ENCODE data around the gene TSC22D3. TPM values are rescaled to one million over a fixed set of nuclear protein-coding genes. Genes with fewer than 3 reads are reported as not detected.
A peak's percentile ranks its signal among the peaks of the same experiment; 100 is the strongest.

The TSC22D3 gene
- total RNA-seq, 1 donor from 2014 or later: 66.4 TPM

DNA sequence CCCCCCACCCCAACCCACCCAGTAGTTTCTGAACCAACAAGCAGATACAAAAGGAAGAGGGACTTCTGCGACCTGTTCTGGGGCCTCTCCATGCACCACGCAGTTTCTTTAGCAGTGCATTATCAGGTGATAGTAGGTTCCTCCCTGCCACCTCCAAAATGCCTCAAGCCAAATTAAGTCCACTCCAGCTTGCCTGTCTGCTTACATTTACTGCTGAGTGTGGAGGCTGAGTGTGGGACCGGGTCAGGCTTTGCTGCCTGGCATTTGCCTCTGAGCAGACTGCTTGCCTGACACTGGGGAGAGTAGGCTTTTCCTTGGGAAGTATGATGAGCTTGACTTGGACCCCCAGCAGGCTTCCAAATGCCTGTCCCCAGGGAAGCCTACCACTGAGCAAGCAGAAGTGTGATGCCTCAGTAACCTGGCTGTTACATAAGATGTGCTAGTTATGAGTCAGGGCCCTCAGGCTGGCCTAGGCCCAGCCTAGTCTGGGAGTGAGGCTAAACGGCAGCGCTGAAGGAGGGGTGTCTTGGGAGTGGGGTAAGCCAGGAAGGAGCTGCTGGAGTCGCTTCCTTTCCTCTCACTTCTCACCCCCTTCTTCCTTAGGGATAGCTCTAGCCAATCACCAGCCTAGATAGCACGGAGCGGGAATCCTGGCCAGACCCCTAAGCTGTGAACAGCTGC, 9.0 kb downstream of the TSC22D3 start:
- ATAC-seq (ENCODE audit: poor library complexity): peak; percentile 90
- intact Hi-C loops (cut with DNase I): no loop called here

DNA sequence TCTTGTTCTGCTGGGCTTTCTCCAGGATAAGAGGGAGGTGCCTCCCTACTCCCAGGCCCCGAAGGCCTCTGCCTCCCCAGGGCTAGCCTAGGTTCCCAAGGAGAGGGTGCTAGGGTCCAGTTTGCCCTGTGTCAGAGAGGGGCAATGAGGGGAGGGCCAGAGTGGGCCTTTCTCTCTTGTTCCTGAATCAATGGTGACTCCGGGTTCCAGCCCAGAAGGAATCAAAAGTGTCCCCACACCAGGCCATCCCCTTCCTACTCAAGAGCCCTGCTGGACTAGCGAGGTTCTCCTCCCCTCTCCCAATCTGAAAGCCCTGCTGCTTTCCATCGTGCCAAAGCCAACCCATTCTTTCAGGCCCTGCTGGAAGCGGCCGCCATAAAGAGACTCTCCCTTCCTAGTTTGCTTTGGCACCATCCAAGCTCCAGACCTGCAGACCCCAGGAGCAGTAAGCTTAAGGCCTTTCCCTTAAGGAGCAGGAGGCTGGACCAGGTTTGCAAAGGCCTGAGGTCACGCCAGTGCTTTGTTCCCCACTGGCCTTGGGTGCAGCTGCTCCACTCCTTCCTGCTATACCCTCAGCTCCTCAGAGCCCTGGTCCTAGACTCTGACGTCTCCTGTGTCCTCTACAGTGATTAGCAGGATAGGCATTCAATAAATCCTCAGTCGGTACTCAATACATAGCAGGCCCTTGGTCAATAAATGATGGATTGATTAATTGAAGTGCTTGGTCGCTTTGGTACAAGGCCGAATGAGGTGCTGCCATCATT, 10.6 kb downstream of the TSC22D3 start:
- DNase-seq (no peak), ATAC-seq (ENCODE audit: poor library complexity) (no peak)
- intact Hi-C loops (cut with DNase I): no loop called here

More for the DNA sequence above, 9.0 kb downstream of the TSC22D3 start:
- DNase-seq: peak; percentile 69

DNA sequence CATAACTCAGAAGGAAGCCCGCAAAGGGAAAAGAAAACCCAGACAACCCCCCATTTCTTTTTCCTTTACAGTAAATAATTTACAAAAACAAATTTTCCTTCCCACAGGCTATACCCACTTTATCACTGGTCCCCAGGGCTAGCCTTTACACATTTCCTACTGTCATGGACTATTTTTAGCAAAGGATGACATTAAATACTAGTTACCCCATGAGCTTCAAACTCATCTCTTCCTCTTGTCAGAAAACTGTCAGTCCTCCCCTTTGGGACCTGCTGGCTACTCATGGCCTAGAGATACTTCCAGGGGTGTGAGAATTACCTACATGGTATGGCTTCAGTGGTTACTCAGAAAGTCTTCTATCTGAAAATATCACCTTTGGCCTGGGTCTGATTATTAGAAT, 11.9 kb downstream of the TSC22D3 start:
- no peak for DNase-seq
- no peak for ATAC-seq (ENCODE audit: poor library complexity)
- intact Hi-C loops (cut with DNase I): no loop called here

DNA sequence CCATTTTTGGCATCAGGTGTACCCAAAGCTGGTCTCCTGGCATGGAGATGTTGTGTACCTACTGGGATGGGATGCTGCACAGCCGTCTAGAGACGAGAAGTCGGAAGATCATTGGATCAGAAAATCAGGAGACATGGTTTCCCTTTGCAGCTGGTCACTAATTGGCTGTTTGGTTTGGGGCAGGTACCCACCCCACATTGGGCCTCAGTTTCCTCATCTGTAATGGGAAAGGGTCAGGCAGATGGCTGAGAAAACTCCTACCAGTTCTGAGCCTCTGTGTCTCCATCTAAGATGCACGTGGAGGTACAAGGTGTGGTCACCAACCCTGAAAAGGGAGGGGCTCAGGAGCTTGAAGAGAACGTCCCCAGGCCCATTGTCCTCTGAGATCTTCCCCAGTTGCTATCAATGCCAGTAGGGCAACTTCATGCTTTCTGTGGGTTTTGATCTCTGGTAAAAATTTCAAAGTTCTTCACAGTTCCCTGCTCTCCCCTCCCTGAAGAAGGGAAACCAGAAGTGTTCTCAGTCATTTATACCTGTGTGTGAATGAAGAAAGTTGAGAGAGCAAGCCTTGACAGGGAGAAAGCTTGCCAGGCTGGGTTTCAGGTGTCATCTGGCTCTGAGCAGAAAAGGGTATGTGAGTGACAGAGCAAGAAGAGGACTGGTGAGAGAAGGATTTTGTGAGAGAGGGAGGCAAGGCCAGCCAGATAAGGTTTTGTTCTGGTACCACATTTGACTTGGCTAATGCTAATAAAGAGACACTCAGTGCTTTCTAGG, 15.1 kb downstream of the TSC22D3 start:
- ATAC-seq (ENCODE audit: poor library complexity): no peak
- DNase-seq: no peak
- intact Hi-C loops (cut with DNase I): no loop called here

DNA sequence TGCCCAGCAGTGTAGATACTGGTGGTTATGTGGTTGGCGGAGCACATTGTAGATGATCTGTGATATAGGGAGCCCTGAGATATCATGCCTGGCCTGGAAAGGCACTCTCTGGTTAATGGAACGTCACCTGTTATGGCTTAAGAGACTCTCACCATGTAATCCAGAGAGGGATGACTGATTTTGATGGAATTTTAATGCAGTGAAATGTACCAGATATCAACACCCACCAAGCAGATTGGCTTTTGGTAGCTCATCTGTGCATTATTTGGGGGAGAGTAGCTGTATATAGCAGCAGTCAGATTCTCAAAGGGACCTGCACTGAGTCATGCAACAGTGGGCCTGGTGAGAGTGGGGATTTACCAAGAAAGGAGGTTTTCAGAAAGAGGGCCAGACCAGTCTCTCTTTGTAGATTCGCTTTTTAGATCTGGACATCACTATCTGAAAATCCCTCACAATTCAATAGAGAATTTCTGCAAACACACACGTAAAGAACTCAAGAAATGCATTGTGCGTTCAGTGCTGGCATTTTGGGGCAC, 17.3 kb downstream of the TSC22D3 start:
- DNase-seq (no peak), ATAC-seq (ENCODE audit: poor library complexity) (no peak)
- intact Hi-C loops (cut with DNase I): no loop called here

DNA sequence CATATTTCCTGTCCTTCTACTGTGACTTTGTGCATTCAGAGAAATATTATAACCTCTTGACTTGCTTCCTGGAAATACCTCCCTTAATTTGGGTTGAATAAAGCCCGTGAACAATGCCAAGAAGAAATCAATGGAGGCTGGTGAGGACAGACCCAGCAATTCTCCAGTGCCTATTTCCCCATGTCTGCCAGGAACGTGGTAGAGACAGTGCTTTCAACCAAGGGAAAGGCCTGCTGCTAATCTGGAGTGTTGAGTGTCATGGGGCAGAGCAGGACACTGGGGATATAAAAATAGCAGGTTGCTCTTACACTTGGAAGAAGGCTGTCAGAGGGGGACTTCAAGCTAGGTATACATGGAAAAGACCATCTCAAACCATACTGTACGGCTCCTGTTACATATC, 19.9 kb downstream of the TSC22D3 start:
- intact Hi-C loops (cut with DNase I): no loop called here
- ATAC-seq (ENCODE audit: poor library complexity): peak; percentile 89
- DNase-seq: no peak

DNA sequence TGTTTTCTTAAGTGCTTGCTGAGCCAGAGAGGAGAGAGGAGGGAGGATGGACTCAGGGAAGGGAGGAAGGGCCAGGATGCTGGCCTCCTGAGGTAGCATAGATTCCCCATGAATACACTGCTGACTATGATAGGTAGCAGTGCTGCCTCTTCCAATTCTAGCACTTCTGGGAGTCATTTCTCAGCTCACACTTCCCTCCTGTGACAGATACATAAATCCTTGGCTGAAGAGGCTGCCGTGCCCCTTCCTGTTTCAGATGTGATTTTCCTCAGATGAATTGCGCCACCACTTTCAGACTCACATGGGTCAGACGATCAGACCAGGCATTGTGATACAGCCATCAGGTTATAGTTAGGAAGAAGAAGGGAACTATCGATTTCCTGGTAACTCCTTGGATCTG, 22.4 kb downstream of the TSC22D3 start:
- intact Hi-C loops (cut with DNase I): no loop called here
- ATAC-seq (ENCODE audit: poor library complexity): peak; percentile 47

DNA sequence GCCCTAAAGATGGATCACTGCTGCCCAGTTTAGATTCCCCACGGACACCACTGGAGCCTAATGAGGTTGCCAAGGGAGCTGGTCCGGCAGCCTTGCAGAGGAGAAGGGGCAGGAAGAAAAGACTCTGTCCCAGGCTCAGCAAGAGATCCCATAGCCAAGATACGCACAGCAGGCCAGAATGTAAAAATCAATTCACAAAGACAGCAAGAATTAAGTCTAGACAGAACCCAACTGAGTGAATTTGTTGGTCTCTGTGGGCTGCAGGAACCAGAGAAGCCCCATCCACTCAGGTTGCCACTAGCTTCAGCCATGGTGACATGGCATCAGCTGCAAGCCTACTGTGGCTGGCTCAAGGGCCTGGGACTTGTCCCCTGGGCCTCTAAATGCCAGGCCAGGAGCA, 22.9 kb downstream of the TSC22D3 start:
- intact Hi-C loops (cut with DNase I): no loop called here
- no peak for ATAC-seq (ENCODE audit: poor library complexity)
- DNase-seq: no peak

More for the DNA sequence above, 22.4 kb downstream of the TSC22D3 start:
- DNase-seq: no peak

DNA sequence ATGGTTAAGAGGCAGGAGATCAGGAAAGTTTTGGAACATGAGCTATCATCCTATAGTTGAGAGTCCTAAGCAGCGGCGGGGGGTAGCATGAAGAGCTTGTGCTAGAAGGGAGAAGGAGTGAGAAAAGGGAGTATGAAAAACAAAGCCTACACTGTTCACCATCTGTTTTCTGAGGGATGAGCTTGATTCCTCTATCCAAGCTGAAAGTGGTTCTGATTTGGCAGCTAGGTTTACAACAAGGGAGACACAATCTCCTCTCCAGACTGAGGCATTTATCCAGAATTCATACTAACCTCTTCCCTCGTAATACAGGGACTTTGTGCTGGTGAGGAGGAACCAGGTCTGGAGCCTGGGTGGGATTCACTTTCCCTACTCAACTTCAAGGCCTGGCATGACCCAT, 23.5 kb downstream of the TSC22D3 start:
- DNase-seq (no peak), ATAC-seq (ENCODE audit: poor library complexity) (no peak)
- intact Hi-C loops (cut with DNase I): no loop called here

DNA sequence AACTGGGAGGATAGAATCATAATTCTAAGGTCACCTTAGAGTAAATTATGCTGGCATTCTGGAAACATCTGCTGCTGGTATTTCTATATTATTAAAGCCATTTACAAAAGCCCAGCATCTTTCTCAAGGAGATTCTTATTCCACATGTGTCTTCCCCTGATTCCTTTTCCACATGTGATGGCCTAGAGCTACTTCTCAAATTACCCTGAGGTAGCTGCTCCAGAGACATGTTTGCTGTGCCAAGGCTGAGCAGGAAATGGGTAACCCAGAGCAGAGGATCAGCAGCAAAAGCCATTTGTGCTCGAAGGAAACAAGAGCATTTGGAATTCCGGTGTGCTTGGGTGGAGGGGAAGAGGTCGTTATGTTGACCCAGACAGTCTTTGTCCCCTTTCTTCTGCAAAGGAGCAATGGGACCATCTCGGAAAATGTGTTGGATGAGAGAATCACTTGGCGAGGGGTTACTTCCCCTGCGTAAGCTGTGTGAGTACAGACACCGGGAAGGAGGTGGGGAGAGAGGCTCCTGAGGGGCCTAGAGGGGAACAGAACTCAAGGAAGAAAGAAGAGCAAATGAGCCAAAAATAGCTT, 24.6 kb downstream of the TSC22D3 start:
- intact Hi-C loops (cut with DNase I): no loop called here
- no peak for DNase-seq
- no peak for ATAC-seq (ENCODE audit: poor library complexity)

DNA sequence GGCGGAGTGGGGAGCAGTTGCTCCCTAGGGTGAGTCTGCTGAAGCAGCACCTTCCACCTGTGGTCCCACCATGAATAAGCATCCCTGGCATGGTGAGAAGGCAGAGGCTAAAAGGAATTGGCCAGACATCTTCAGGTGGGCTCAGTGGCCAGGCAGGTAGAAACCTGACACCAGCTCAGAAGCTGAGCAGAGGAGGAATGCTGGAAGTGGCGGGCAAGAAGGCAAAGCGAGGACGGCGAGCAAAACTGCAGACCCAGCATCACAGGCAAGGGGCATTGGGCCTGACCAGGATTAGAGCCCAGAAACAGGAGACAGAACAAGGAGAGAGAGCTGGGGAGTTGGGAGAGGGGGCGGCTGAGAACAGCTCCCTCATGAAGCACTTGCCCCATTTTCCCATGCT, 25.3 kb downstream of the TSC22D3 start:
- ATAC-seq (ENCODE audit: poor library complexity) (no peak), DNase-seq (no peak)
- intact Hi-C loops (cut with DNase I): no loop called here

DNA sequence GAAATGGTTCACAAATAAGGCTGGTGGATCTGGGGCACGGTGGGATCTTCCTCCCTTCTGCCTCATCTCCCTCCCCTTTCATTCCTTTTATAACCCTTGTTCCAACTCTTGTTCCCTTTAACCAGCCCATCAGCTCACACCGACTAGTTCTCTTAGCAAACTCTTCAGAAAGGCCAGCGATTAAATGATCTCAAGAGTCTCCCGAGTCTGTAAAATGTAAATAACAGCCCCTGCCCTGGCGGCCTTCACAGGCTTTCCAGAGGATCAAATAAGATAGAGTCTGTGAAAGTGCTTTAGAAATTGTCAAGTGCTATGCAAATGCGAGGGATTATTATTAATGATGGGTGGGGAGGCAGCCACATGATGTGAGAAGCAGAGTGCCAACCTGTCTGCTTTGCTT, 27.1 kb downstream of the TSC22D3 start:
- ATAC-seq (ENCODE audit: poor library complexity): no peak
- no peak for DNase-seq
- intact Hi-C loops (cut with DNase I): no loop called here

DNA sequence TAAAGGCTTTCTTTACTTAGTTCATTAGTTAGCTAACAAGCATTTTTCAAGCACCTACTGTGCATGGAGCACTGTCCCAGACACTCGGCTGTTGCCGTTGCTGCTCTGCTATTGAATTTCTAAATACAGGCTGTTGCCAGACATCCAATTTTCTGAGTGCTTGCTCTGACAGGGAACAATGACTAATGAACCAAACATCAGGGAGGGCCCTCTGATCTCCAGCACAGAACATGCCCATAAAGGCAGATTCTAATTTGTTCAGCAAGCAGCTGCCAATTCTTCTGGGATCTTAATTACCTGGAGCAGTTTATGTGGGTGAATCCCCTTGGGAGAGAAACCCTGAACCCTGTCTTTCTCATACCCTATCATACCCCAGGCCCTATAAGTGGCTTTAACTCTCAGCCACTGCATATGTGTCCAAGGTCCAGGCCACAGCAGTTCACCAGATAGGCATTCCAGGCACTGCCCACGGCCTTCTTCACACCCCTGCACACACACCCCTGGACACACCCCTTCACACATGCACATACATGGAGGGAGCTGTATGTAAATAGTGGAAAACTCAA, 27.9 kb downstream of the TSC22D3 start:
- no peak for DNase-seq
- peak; percentile 82 for ATAC-seq (ENCODE audit: poor library complexity)
- intact Hi-C loops (cut with DNase I): no loop called here

DNA sequence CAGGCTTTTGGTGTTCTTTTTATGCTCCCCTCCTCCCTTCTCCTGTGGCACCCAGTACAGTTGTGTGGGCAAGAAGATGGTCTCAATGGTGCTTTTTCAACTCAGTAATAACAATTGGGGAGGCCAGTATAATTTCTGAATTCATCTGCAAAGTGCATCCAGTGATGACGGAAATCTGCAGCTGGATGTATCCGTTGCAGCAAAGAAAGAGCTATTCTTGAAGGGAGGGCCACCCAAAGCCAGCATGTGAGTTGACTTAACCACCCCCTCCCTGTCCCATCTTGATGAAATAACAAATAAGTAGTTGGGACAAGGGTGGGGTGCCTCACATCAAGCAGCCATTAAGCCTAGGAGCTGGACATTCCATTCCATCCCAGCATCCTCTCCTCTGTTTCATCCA, 30.7 kb downstream of the TSC22D3 start:
- intact Hi-C loops (cut with DNase I): no loop called here
- ATAC-seq (ENCODE audit: poor library complexity) (no peak), DNase-seq (no peak)

DNA sequence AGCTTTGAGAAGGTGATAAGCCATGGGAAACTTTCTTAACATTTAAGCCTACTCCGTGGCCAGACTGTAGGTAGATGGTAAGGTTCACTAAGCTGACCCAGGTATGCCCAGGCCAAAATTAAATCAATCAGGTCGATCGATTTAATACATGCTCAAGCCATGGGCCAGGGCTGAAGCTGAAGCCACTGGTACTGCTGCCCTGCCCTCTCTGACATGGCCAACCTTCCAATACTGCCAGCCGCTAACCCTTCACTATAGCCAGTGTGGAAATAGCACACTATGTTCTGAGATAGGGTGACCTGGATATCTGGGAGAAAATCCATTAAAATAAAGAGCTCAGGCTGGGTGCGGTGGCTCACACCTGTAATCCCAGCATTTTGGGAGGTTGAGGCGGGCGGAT, 31.6 kb downstream of the TSC22D3 start:
- no peak for ATAC-seq (ENCODE audit: poor library complexity)
- intact Hi-C loops (cut with DNase I): no loop called here

DNA sequence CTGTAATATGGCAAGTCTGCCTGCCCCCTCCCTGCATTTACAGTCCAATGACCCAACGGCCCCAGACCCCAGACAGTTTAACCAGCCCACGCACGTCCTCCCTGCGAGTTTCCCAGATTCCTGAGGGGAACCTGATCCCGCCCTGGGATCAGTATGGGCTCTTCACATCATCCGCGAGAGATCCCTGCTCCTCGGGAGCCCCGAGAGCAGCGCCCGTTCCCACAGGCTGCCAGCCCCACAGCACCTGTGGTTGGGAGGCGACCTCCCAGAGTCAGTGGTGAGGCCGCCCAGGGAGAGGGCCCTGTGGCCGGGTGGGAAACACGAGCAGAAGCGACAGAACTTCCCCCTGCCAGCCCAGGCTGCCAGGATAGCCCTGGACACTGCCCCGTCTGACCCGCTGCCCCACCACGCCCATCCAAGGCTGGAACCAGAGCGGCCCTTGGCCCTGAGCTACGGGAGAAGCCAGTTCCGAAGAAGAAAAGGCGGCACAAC, 32.8 kb downstream of the TSC22D3 start:
- ATAC-seq (ENCODE audit: poor library complexity) (peak; percentile 1), DNase-seq (peak; percentile 50)
- intact Hi-C loops (cut with DNase I): no loop called here

More for the DNA sequence above, 31.6 kb downstream of the TSC22D3 start:
- no peak for DNase-seq

DNA sequence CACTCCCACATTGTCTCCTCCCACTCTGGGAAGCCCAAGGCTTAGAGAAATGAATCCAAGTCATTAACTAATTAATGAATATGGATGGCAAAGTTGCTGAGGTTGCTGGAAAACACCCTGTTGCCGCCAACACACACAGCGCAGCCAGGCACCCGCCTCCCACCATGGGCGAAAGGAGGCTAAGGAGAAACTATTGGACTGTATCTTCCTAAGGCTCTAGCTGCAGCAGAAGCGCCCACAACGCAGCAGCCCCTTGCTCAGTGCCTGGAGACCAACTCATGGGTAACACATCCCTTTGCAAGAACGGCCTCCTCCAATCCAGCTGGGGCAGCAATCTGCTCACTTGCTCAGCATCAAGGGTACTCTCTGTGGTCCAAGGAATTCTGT, 34.2 kb downstream of the TSC22D3 start:
- intact Hi-C loops (cut with DNase I): no loop called here
- DNase-seq: no peak
- no peak for ATAC-seq (ENCODE audit: poor library complexity)

DNA sequence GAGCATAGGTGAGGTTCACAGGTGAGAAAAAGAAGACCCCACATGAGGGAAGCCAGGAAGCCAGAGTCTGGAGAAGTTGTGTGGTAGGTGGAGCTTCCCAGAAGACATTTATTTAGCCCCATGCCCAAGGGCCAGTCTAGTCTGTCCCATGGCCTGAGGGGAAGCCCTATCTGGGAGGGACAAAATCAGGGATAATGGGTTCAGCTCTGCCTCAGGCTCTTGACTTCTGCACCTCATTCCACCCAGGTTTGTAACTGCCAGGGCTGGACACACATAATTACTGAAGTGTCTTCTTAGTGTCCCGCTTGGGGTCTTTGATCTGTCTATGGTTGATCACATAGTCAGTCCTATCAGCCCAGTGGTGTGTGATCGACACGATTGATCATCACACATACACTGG, 36.0 kb downstream of the TSC22D3 start:
- intact Hi-C loops (cut with DNase I): no loop called here
- DNase-seq (no peak), ATAC-seq (ENCODE audit: poor library complexity) (no peak)

DNA sequence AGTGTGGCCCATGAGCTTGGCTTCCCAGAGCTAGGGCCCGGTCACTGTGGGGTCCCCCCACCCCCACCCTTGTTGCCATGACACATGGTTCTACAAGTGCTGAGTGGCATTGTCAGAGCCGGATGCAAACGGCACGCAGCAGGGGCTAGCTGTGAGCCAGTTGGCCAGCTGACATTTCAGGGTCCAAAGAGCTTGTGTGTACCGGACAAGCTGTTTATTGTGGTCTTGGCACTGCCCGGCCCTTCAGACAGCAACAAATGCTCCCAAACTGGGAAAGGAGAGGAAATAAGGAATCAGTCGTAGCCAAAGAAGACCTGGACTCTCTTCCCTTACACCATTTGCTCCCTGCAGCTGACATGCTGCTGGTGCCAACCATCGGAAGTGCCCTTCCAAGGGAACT, 36.8 kb downstream of the TSC22D3 start:
- intact Hi-C loops (cut with DNase I): no loop called here
- no peak for ATAC-seq (ENCODE audit: poor library complexity)
- no peak for DNase-seq

Data from Right ventricle myocardium superior (tissue), 1 donor.